Loucy (cell line): ENCODE measurements around the gene NDST4.

Source experiments
- H2AFZ ChIP-seq: fragments of 200-600 bp; sonication (generic); 2 replicates; pipeline ENCODE4 v1.6.0; 2016; ENCODE audit warnings: antibody characterized with exemption, mild to moderate bottlenecking, low read length, moderate library complexity
- H3F3A ChIP-seq: fragments of 200-600 bp; 2 replicates; pipeline ENCODE4 v1.6.0; 2016; ENCODE audit warnings: antibody characterized with exemption, low read depth, mild to moderate bottlenecking
- H3K27me3 ChIP-seq: fragments of 200-600 bp; sonication (generic); 2 replicates; pipeline ENCODE4 v1.6.1; 2014; ENCODE audit warnings: low read length, mild to moderate bottlenecking; ENCODE audit not compliant: insufficient read depth, poor library complexity, severe bottlenecking
- H3K36me3 ChIP-seq: fragments of 200-600 bp; sonication (generic); 2 replicates; pipeline ENCODE4 v1.6.1; 2016; ENCODE audit warnings: low read length; ENCODE audit not compliant: insufficient read depth
- H3K4me1 ChIP-seq: fragments of 200-600 bp; sonication (generic); 2 replicates; pipeline ENCODE4 v1.5.1; 2014; ENCODE audit warnings: low read length, mild to moderate bottlenecking; ENCODE audit not compliant: insufficient read depth, poor library complexity, severe bottlenecking
- H3K4me2 ChIP-seq: fragments of 200-600 bp; sonication (generic); 2 replicates; pipeline ENCODE4 v1.6.0; 2014; ENCODE audit warnings: antibody characterized with exemption, low read length, low read depth, mild to moderate bottlenecking; ENCODE audit not compliant: poor library complexity, severe bottlenecking
- H3K4me3 ChIP-seq: fragments of 200-600 bp; sonication (generic); 2 replicates; pipeline ENCODE4 v1.5.1; 2014; ENCODE audit warnings: low read length, mild to moderate bottlenecking, mixed read lengths; ENCODE audit not compliant: poor library complexity, severe bottlenecking
- H3K79me2 ChIP-seq: fragments of 200-600 bp; sonication (generic); 2 replicates; pipeline ENCODE4 v1.6.1; 2014; ENCODE audit warnings: low read length; ENCODE audit not compliant: insufficient read depth
- H3K9ac ChIP-seq: fragments of 200-600 bp; sonication (generic); 2 replicates; pipeline ENCODE4 v1.6.0; 2014; ENCODE audit warnings: mild to moderate bottlenecking, low read depth, low read length, moderate library complexity; ENCODE audit not compliant: poor library complexity, severe bottlenecking
- H3K9me2 ChIP-seq: fragments of 200-600 bp; sonication (generic); replicated peaks from 2 replicates; pipeline ENCODE4 v1.6.1; 2016; ENCODE audit warnings: low read depth, low read length, mixed read lengths
- H3K9me3 ChIP-seq: fragments of 200-600 bp; sonication (generic); 2 replicates; pipeline ENCODE4 v1.6.1; 2014; ENCODE audit warnings: mild to moderate bottlenecking, antibody characterized with exemption, low read length, low read depth; ENCODE audit not compliant: insufficient read depth
- H4K20me1 ChIP-seq: fragments of 200-600 bp; sonication (generic); 2 replicates; pipeline ENCODE4 v1.6.0; 2014; ENCODE audit warnings: antibody characterized with exemption, low read length, mild to moderate bottlenecking; ENCODE audit not compliant: insufficient read depth, poor library complexity, severe bottlenecking
- CTCF ChIP-seq: fragments of 200-600 bp; sonication (generic); conservative IDR thresholded peaks from 2 replicates; pipeline ENCODE4 v1.5.1; 2014; ENCODE audit warnings: mild to moderate bottlenecking, antibody characterized with exemption, low read length
- EZH2phosphoT487 ChIP-seq: fragments of 200-600 bp; IDR thresholded peaks from 2 replicates; pipeline ENCODE4 v1.6.1; 2018; ENCODE audit warnings: antibody characterized with exemption, mild to moderate bottlenecking, moderate library complexity, borderline replicate concordance

Gene NDST4

GRCh38 chr4:115117651-115118050 lies 4.2 kb upstream of the NDST4 start:
- H4K20me1 ChIP-seq, result no peaks in the 10 kb centered on the region
- H3K9me3 ChIP-seq, result no peaks in the 10 kb centered on the region
- H3K27me3 ChIP-seq, result no peaks in the 10 kb centered on the region
- H2AFZ ChIP-seq, result no peak overlapping the region
- TF ChIP-seq CTCF, result no peak
- no peak for TF ChIP-seq EZH2phosphoT487
- H3K9ac ChIP-seq, result no peak overlapping the region
- no peak overlapping the region for H3K4me2 ChIP-seq
- H3K9me2 ChIP-seq, result no peaks in the 10 kb centered on the region
- H3F3A ChIP-seq, result no peaks in the 10 kb centered on the region
- no peaks in the 10 kb centered on the region for H3K4me1 ChIP-seq
- no peaks in the 10 kb centered on the region for H3K36me3 ChIP-seq
- no peaks in the 10 kb centered on the region for H3K79me2 ChIP-seq
- no peak overlapping the region for H3K4me3 ChIP-seq

- no peak overlapping the region for H2AFZ ChIP-seq
- no peaks in the 10 kb centered on the region for H3K36me3 ChIP-seq
- H3K4me2 ChIP-seq, result no peak overlapping the region
- no peaks in the 10 kb centered on the region for H4K20me1 ChIP-seq
- H3K9me3 ChIP-seq, result no peaks in the 10 kb centered on the region
- H3K27me3 ChIP-seq, result no peaks in the 10 kb centered on the region
- H3K9ac ChIP-seq, result no peak overlapping the region
- no peak overlapping the region for H3K4me3 ChIP-seq
- H3K79me2 ChIP-seq, result no peaks in the 10 kb centered on the region
- H3F3A ChIP-seq, result no peaks in the 10 kb centered on the region
- TF ChIP-seq EZH2phosphoT487 (no peak), CTCF (no peak)
- no peaks in the 10 kb centered on the region for H3K4me1 ChIP-seq
- H3K9me2 ChIP-seq, result no peaks in the 10 kb centered on the region
Measured at GRCh38 chr4:115110191-115111181, 2.9 kb downstream of the NDST4 start.

GRCh38 chr4:115108850-115109249 lies 4.6 kb downstream of the NDST4 start:
- no peak overlapping the region for H3K9ac ChIP-seq
- TF ChIP-seq EZH2phosphoT487 (no peak), CTCF (no peak)
- H3K9me2 ChIP-seq, result no peaks in the 10 kb centered on the region
- H3K4me2 ChIP-seq, result no peak overlapping the region
- no peaks in the 10 kb centered on the region for H3K36me3 ChIP-seq
- no peaks in the 10 kb centered on the region for H3K27me3 ChIP-seq
- no peak overlapping the region for H2AFZ ChIP-seq
- H3K79me2 ChIP-seq, result no peaks in the 10 kb centered on the region
- H3K4me3 ChIP-seq, result no peak overlapping the region
- H3K9me3 ChIP-seq, result no peaks in the 10 kb centered on the region
- no peaks in the 10 kb centered on the region for H4K20me1 ChIP-seq
- H3K4me1 ChIP-seq, result no peaks in the 10 kb centered on the region
- H3F3A ChIP-seq, result no peaks in the 10 kb centered on the region
